NCI-H2029 treated with DMSO at 0.1 percent for 48 hours (cell line): ENCODE measurements around the gene GPRASP2.
"Not testable (repeated sequence)": the region's sequence is repeated elsewhere in the genome, so short reads cannot be mapped to it uniquely, and the experiment has no call there.

ENCODE experiments used
- DNase-seq: peaks from one replicate; lab custom pipeline; 2025; lab: John Stamatoyannopoulos, UW

The GPRASP2 gene

GRCh38 chrX:102712216-102712966 lies at the start of gene GPRASP2:
TSS of gene GPRASP2 (plus strand) at chrX:102712448. CDS start at chrX:102714870, 2,422 bp downstream.
- DNase-seq: no peak

GRCh38 chrX:102663820-102664219 lies 48.4 kb upstream of the GPRASP2 start:
- not testable (repeated sequence) for DNase-seq

- not testable (repeated sequence) for DNase-seq
Observed at GRCh38 chrX:102667034-102667433, 45.2 kb upstream of the GPRASP2 start.

- no peak for DNase-seq
Observed at GRCh38 chrX:102669526-102669925, 42.7 kb upstream of the GPRASP2 start.

GRCh38 chrX:102672856-102673255 lies 39.4 kb upstream of the GPRASP2 start:
- no peak for DNase-seq

- DNase-seq: not testable (repeated sequence)
Observed at GRCh38 chrX:102677479-102677878, 34.8 kb upstream of the GPRASP2 start.

- DNase-seq: no peak
Observed at GRCh38 chrX:102684772-102685520, 27.3 kb upstream of the GPRASP2 start.

GRCh38 chrX:102694749-102695148 lies 17.5 kb upstream of the GPRASP2 start:
- DNase-seq: no peak

GRCh38 chrX:102696306-102696705 lies 15.9 kb upstream of the GPRASP2 start:
- DNase-seq: no peak

GRCh38 chrX:102697494-102697893 lies 14.8 kb upstream of the GPRASP2 start:
- no peak for DNase-seq

GRCh38 chrX:102708900-102709299 lies 3.3 kb upstream of the GPRASP2 start:
- no peak for DNase-seq

GRCh38 chrX:102711872-102712215 lies 404 bp upstream of the GPRASP2 start:
- no peak for DNase-seq

GRCh38 chrX:102712981-102713625 lies 855 bp downstream of the GPRASP2 start:
- DNase-seq: no peak

- DNase-seq: no peak
Observed at GRCh38 chrX:102714994-102715393, 2.7 kb downstream of the GPRASP2 start.

- no peak for DNase-seq
Observed at GRCh38 chrX:102715967-102716366, 3.7 kb downstream of the GPRASP2 start.

- peak; percentile 23 for DNase-seq
Observed at GRCh38 chrX:102720237-102721168, 8.3 kb downstream of the GPRASP2 start, which contains the start of gene GPRASP3. TSS of gene GPRASP3 (plus strand) at chrX:102720743. CDS start at chrX:102748996, 28,253 bp downstream.

GRCh38 chrX:102721169-102721506 lies 8.9 kb downstream of the GPRASP2 start:
- DNase-seq: not testable (repeated sequence)

GRCh38 chrX:102723456-102723855 lies 11.2 kb downstream of the GPRASP2 start:
- DNase-seq: no peak

GRCh38 chrX:102727761-102728160 lies 15.5 kb downstream of the GPRASP2 start:
- DNase-seq: no peak

- no peak for DNase-seq
Observed at GRCh38 chrX:102728646-102729045, 16.4 kb downstream of the GPRASP2 start.

- no peak for DNase-seq
Observed at GRCh38 chrX:102739657-102740056, 27.4 kb downstream of the GPRASP2 start.

GRCh38 chrX:102744307-102744706 lies 32.1 kb downstream of the GPRASP2 start:
- no peak for DNase-seq
